CD4-positive, alpha-beta T cell treated with Interleukin-6 at 100 ng/mL for 8 hours (primary cell): ENCODE measurements around the gene HMGB4.

Experiments used
- DNase-seq: peaks from one replicate; pipeline ENCODE4 v3.0.0-alpha.2; 2020; ENCODE audit warnings: mixed read lengths, low spot score

HMGB4 gene

GRCh38 chr1:33848205-33848937, 15.5 kb upstream of the HMGB4 start:
- no peak for DNase-seq

- DNase-seq = no peak
Observed at GRCh38 chr1:33849211-33849610, 14.7 kb upstream of the HMGB4 start.

- no peak for DNase-seq
Observed at GRCh38 chr1:33850481-33850880, 13.4 kb upstream of the HMGB4 start.

GRCh38 chr1:33852711-33853110, 11.2 kb upstream of the HMGB4 start:
- DNase-seq = no peak

- DNase-seq = no peak
Observed at GRCh38 chr1:33853431-33853830, 10.4 kb upstream of the HMGB4 start.

- no peak for DNase-seq
Observed at GRCh38 chr1:33854091-33854490, 9.8 kb upstream of the HMGB4 start.

- DNase-seq = no peak
Observed at GRCh38 chr1:33860671-33861070, 3.2 kb upstream of the HMGB4 start.

- DNase-seq = no peak
Observed at GRCh38 chr1:33864460-33865389, 846 bp downstream of the HMGB4 start.

- no peak for DNase-seq
Observed at GRCh38 chr1:33866281-33866680, 2.4 kb downstream of the HMGB4 start.

- no peak for DNase-seq
Observed at GRCh38 chr1:33867684-33868083, 3.8 kb downstream of the HMGB4 start.

GRCh38 chr1:33872275-33872674, 8.4 kb downstream of the HMGB4 start:
- no peak for DNase-seq

GRCh38 chr1:33872683-33873082, 8.8 kb downstream of the HMGB4 start:
- DNase-seq = no peak

- no peak for DNase-seq
Observed at GRCh38 chr1:33874636-33875035, 10.8 kb downstream of the HMGB4 start.

- DNase-seq = no peak
Observed at GRCh38 chr1:33875862-33876261, 12.0 kb downstream of the HMGB4 start.

GRCh38 chr1:33876970-33877650, 13.2 kb downstream of the HMGB4 start:
- no peak for DNase-seq

GRCh38 chr1:33878392-33878791, 14.5 kb downstream of the HMGB4 start:
- DNase-seq = no peak

- no peak for DNase-seq
Observed at GRCh38 chr1:33880305-33880704, 16.4 kb downstream of the HMGB4 start.

GRCh38 chr1:33886496-33886895, 22.6 kb downstream of the HMGB4 start:
- DNase-seq = no peak

GRCh38 chr1:33893147-33893830, 29.4 kb downstream of the HMGB4 start:
- no peak for DNase-seq

- DNase-seq = no peak
Observed at GRCh38 chr1:33895396-33895795, 31.5 kb downstream of the HMGB4 start.

- no peak for DNase-seq
Observed at GRCh38 chr1:33895976-33896375, 32.1 kb downstream of the HMGB4 start.

- no peak for DNase-seq
Observed at GRCh38 chr1:33897092-33897725, 33.3 kb downstream of the HMGB4 start.
